GM19468 (cell line): ENCODE results near the gene F10.
"Not testable (repeated sequence)": the region's sequence is repeated elsewhere in the genome, so short reads cannot be mapped to it uniquely, and the experiment has no call there.

Experiments
- ATAC-seq: cut with Tn5 transposase; IDR thresholded peaks from one replicate; pipeline ENCODE4 v1.9.1; 2021; ENCODE audit warnings: mild to moderate bottlenecking, moderate library complexity, moderate number of reproducible peaks; ENCODE audit not compliant: unreplicated experiment; ENCODE audit errors: extremely low read depth

Gene F10

DNA sequence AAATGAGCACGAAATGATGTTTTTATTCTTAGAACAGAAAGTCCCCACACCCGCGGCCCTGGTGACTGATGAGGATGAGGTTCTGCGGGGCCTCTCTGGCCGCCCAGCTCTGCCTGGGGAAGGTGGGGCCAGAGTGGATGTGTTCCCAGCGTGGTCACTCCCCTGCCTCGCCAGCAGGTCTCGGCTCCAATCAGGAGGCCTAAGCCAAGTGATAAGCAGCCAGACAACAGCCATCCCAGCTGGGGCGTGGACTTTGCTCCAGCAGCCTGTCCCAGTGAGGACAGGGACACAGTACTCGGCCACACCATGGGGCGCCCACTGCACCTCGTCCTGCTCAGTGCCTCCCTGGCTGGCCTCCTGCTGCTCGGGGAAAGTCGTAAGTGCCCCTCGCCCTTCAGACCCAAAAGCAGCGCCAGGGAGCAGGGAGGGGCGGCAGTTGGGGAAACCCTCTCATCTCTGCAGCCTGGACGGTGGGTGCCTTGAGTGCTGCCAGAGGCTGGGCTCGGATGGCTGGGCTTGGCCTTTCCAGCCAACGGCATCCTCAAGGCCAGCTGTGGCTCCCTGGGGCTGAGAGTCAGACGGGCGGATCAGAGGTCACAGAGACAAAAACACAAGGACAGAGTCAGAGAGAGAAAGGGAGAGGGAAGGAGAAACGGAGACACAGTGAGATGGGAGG is at the start of gene F10:
Gene F10 (plus strand): TSS at position 250 of the 676 bp plus-strand sequence. CDS start 57 bp downstream, at position 307.
- ATAC-seq: no peak

DNA sequence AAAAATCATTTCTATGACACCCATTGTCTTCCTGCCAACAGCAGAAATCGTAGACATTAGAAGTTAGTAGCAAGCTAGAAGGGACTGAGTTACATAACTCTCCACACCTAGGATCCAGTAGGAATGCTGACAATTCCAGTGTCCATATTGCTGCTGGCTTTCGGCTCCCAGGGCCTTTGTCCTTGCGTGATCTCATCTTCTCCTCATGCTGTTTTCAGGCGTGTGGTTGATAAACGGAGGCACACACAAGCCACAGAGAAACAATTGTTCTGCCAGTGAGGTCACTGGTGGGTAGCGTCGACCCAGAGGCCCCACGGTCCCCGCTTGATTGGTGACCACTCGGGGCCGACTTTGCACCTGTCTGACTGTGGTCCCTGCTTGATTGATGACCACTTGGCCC is 48.7 kb upstream of the F10 start:
- no peak for ATAC-seq

DNA sequence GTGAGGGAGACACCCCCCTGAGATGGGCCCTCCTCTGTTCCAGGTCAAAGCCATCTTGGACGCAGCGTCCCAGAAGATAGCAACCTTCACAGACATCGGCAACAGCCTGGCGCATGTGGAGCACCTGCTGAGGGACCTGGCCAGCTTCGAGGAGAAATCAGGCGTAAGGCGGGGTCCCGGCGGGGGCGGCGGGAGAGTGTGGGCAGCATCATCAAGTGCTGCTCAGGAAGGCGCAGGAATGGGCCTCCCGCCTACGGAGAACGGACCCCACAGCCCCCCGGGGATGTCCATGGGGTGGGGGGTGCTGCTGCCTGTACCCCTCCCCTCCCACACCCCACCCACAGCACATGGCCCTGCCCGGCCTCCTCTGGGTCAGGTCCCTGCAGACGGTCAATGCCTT is 48.2 kb upstream of the F10 start:
- ATAC-seq: no peak

DNA sequence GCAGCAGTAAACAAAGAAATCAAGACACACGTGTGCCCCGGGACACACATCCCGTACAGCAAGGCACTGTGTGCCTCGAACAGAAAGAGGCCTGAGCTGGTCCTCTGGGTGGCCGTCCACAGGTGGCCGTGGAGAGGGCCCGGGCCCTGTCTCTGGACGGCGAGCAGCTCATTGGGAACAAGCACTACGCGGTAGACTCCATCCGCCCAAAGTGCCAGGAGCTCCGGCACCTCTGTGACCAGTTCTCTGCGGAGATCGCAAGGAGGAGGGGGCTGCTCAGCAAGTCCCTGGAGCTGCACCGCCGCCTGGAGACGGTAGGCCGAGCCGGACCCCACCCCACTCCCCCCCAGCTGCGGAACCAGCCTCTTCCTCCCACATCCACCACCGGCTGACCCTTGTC is 47.7 kb upstream of the F10 start:
- no peak for ATAC-seq

DNA sequence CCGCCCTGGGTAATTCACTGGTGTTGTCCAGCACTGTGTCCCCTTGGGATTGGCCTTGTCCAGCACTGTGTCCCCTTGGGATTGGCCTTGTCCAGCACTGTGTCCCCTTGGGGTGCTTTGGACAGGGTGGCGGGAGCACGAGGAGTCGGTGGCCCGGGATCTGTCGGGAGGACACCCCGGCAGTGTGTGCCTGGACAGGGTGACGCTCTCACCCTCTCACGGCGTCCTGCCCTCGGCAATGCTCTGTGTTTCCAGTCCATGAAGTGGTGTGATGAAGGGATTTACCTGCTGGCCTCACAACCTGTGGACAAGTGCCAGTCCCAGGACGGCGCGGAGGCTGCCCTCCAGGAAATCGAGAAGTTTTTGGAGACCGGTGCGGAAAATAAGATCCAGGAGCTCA is 46.9 kb upstream of the F10 start:
- ATAC-seq: no peak

DNA sequence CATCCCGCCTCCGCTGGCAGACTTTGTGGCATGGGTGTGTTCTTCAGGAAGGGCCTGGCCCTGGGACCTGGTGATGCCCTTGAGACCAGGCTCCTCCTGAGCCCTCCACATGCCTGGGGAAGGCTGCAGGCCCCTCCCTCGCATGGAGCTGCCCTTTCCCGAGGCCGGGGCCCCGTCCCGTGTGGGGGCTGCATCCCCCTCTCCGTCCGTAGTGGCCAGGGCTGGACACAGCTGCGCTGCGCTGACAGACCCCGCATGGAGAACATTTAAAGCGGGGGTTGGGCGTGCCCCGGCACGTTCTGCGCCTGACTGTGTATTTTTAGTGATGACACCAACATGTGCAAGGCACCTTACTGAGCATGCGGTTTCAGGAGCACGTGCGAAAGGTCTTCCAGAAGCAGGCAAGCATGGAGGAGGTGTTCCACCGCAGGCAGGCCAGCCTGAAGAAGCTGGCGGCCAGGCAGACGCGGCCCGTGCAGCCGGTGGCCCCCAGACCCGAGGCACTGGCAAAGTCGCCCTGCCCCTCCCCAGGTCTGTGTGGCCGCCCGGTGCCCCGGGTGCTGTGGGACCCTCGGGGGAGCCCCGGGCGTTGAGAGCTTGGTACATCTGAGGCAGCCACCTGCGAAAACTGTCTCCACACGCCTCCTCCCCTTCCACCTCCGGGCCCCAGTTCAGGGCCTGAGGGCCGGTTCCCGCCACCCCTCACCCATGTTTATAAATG is 45.8 kb upstream of the F10 start:
- ATAC-seq: no peak

DNA sequence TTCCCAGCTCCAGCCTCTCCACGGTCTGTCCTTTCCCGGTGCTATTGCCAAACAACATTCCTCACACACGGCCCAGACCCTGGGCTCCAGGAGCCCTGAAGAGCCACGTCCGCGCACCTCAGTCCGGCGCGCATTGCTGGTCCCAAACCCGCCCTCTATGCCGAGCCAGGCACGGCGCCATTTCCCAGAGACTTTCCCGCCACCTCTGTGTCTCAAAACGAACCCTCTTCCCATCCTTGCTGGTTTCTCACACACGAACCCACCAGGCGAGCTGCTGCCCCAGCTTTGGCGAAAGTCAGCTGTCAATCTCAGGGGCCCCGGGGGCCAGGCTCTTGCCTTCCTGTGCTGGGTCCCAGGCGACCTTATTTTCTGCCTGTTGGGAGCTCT is 45.0 kb upstream of the F10 start:
- no peak for ATAC-seq

DNA sequence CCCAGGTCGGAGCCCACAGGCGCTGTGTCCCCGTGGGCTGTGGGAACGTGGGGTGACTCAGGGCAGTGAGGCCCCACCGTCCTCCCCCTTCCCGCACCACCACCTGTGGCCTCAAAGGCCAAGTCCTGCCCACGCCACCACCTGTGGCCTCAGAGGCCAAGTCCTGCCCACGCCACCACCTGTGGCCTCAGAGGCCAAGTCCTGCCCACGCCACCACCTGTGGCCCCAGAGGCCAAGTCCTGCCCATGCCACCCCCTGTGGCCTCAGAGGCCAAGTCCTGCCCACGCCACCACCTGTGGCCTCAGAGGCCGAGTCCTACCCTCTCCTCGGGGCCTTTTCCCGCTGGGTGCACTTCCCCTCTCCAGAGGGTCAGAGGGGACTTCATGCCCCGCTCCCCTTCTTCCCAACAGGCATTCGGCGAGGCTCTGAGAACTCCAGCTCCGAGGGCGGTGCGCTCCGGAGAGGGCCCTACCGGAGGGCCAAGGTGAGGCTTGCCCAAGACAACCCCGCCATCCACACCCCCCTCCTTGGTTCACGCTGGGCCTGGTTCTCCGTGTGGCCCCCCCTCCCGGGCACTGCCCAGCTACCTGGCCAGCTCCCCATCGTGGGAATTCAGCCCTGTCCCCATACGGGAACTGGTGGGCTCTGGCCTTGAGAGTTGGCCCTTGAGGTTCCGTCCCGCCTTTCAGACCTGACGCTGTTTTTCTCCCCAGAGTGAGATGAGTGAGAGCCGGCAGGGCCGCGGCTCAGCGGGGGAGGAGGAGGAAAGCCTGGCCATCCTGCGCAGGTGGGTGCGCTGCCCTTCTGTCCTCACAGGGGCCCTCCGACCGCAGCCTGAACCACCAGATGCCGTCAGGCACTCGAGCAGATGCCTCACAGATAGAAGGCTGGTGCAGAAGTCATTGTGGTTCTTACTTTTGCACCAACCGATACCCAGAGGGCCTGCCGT is 44.4 kb upstream of the F10 start:
- no peak for ATAC-seq

DNA sequence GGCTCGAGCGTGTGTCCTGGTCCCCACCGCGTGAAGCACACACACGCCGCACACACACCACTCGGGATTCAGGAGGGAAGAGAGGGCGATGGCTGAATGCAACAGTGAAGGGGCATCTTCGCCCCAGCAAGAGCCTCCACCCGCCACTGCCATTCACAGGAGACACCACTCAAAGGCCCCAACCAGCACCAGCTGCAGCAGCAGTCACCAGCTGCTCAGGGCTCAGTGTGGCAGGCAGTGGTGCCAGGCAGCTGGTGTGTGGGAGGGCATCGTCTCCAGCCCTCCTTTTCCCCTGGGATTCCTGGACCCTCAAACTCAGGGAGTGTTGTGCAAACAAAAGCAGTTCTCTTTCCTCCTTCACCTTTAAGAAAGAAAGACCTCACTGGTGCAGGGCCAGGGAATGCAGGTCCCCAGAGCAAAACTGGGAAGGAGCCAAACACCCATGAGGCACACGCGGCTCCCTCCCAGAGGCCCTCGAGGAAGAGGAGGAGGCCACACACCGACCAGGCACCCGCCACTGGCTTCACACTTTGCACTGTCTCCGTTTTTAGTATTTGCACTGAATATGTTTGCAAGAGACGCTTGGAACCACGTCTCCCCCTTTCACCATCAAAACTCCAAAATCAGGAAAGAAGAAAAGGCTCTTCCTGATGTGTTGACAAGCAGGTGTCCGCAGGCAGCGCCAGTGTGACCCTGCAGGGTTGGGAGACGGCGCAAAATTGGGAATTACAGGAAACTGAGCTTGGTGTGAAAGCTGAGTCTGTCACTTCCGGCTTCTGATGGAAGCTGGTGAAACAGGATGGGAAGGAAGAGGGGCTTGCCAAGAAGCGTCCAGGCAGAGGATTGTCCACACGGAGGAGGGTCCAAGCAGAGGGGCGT is 43.5 kb upstream of the F10 start:
- ATAC-seq: no peak

DNA sequence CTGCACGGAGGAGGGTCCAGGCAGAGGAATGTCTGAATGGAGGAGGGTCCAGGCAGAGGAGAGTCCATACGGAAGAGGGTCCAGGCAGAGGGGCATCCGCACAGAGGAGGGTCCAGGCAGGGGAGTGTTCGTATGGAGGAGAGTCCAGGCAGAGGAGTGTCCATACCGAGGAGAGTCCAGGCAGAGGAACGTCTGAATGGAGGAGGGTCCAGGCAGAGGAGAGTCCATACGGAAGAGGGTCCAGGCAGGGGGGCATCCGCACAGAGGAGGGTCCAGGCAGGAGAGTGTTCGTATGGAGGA is 42.9 kb upstream of the F10 start:
- ATAC-seq: not testable (repeated sequence)

DNA sequence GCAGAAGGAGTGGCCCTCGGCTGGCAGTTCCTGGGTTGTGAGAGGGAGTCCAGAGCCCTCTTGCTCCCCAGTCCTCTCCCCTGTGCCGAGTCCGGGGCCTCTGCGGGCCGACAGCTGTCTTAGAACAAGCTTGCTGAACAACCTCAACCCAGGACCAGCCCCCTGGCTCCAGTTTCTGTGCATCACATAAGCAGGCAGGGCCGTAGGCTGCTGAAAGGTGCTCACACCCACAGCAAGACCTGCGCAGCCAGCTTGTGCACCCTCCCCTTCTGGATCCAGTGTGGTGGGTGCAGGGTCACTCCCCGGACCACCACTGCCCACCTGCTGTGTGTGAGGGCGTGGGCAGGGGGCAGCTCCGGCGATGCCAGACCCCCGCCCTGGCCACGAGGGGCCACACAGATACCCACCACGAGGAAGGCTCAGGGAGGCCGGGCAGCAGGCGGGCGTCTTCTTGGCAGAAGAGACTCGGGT is 42.2 kb upstream of the F10 start:
- ATAC-seq: no peak

DNA sequence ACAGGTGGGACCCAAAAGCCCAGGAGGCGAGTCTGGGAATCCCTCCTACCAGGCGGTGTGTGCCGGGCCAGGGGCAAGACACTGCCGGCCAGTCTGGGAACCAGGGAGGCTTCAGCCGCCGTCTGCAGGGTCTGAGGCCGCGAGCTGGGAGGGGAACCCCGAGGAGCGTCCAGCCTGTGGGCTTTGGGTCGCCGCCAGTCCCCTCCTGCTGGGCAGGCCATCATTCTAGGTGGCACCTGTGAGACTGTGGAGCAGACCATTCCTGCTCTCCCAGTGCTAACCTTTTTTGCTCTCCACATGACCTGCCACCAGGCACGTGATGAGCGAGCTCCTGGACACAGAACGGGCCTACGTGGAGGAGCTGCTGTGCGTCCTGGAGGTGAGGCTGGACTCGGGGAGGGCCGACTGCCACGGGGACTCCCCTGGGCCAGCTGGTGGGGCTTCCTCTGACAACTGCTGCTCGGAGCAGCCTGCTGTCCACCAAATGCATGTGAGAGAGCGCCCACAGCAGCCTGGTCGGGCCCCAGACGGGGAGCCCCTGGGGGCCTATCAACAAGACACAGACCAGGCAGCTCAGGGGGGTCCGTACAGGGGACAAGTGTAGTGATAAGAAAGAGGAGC is 41.6 kb upstream of the F10 start:
- no peak for ATAC-seq

DNA sequence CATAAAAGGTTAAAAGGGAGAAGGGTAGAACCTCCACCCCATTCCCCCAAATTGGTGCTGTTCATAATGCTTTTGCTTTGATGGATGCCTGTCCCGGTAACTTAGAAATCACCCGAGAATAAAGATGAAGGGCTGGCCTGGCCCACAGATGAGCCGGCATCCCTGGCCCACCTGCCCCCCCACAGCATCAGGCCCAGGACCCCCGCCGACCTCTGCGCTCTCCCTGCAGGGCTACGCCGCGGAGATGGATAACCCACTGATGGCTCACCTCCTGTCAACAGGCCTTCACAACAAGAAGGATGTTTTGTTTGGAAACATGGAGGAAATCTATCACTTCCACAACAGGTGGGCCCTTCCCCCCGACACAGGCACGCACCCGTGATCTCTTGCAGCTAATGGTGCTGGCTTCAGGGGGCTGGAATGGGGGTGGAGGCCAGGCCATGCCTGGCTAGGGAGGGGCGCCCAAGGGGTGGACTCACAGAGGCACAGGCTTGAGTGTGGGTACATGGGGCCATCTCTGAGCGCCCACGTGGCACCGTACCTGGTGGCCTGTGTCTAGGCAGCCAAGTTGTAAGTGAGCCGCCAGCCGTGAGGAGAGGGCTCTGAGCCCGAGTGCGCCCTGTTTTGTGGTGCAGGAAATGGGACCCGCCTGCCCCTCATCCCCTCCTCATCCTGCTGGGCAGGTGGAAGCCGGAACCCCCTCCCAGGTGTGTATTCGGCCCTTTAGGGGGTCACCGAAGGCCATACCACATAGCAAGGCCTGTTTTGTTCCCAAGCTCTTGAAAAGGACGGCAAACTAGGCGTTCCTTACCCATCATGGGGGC is 40.2 kb upstream of the F10 start:
- ATAC-seq: no peak

DNA sequence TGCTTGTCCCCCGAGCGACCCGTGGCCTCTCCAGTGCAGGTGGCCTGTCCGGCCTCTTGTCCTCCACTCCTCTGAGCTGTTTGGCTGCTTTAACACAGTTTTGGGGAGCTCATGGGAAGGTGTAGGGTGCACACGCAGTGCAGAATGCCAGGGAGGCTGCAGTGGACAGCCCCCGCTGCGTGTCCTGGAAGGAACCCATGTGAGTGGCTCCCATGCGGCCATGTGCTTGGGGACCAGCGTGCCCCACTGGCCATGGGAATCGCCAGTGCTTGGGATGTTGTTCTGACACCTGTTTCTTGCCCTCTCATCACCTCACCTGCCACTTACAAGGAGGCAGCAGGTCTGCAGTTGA is 39.6 kb upstream of the F10 start:
- no peak for ATAC-seq

DNA sequence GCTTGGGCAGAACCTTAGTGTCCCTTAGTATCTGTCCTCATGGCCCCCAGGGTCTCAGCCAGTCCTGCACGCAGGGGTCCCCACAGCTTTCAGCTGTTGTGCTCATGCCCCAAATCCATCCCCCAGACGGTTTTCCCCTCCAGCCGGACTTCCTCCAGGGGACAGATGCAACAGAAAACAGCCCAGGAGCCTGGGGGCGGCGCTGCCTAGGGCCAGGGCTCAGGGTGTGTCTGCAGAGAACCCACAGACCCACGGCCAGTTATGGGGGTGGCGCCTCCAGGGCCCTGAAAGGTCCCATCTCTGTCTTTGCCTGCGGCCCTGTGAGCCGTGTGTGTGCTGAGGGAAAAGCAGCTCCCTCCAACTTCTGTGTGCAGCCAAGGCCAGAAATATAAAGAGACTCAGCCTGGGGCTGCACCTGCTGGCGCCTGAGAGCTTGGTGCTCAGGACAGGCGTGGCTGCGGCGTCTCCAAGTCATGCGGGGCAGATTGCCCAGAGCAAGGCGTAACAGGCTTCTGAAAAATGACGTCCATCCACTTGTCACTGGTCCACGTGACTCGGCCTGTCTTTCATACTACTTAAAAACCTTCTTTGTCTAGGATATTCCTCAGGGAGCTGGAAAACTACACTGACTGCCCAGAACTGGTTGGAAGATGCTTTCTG is 39.1 kb upstream of the F10 start:
- ATAC-seq: no peak

DNA sequence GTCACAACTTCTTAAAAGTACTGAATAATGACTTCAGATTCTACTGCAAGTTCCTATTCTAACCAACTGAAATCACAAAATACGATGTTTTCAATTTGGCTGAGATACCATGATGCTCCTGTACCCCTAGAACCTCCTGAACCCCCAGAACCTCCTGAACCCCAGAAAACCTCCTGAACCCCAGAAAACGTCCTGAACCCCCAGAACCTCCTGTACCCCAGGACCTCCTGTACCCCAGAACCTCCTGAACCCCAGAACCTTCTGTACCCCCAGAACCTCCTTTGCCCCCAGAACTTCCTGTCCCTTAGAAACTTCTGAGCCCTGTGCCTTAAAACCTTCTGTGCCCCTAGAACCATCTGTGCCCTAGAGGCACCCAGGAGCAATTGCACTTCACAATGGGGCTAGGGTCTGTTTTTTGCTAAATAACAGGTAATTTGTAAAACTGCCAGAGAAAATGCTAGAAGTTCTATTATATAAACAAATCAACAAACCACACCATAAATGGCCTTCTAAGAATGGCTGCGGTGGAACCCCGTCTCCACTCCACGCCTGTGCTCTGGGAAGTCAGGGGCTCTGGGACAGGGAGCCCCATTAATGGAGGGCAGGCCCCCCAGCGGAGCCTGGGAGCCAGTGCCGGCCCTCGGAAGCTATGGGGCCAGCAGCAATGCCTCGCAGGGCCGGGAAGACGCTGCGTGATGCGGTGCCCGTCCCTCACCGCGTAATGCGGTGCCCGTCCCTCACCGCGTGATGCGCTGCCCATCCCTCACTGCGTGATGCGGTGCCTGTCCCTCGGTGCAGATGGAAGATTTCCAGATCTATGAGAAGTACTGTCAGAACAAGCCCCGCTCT is 38.3 kb upstream of the F10 start:
- ATAC-seq: no peak

DNA sequence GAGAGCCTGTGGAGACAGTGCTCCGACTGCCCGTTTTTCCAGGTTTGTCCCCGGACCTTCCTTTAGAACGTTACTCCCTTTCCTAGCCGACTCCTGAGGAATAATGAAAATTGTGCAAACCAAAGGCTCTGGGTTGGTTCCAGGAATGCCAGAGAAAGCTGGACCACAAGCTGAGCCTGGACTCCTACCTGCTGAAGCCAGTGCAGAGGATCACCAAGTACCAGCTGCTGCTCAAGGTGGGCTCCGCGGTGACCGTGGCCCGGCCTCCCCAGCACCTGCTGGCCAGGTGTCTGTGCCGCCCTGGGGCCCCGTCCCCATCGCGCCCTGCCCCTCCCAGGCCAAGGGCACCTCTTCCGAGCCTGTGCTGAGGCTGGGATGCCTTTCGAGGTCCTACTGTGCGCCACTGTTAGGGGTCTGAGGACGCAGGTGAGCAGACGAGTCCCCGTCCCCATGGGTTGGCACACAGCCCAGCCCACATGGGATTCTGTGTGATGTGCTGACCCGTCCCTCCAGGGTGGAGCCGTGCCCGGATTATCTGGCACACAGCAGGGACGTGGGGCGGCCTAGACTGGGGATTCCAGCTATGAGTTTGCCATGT is 37.6 kb upstream of the F10 start:
- ATAC-seq: no peak
